WTC11 (cell line): ENCODE data around the gene ITK.

Source experiments
- ATF3 ChIP-seq: sonication (generic); formaldehyde crosslinking; conservative IDR thresholded peaks from 2 replicates; pipeline ENCODE4 v1.8.1; 2022; ENCODE audit warnings: mild to moderate bottlenecking, missing genetic modification reagents
- CDX4 ChIP-seq: fragments of 250-450 bp; sonication (Bioruptor Pico); IDR thresholded peaks from 2 replicates; pipeline ENCODE4 v1.9.0; 2021; ENCODE audit warnings: moderate library complexity, mild to moderate bottlenecking, inconsistent platforms, borderline replicate concordance
- HMGA2 ChIP-seq: fragments of 250-450 bp; sonication (Bioruptor Pico); IDR thresholded peaks from 2 replicates; pipeline ENCODE4 v1.4.0; 2021; ENCODE audit warnings: mild to moderate bottlenecking, moderate library complexity
- MXD4 ChIP-seq: fragments of 250-450 bp; sonication (Bioruptor Pico); IDR thresholded peaks from 2 replicates; pipeline ENCODE4 v1.8.0; 2021; ENCODE audit warnings: mild to moderate bottlenecking, moderate library complexity, borderline replicate concordance
- NR1H2 ChIP-seq: sonication (generic); formaldehyde crosslinking; IDR thresholded peaks from 2 replicates; pipeline ENCODE4 v1.9.0; 2021; ENCODE audit warnings: mild to moderate bottlenecking, moderate library complexity, missing genetic modification reagents
- RORB ChIP-seq: fragments of 250-450 bp; sonication (Bioruptor Pico); IDR thresholded peaks from 2 replicates; pipeline ENCODE4 v1.9.0; 2021; ENCODE audit warnings: mild to moderate bottlenecking
- USF2 ChIP-seq: sonication (generic); formaldehyde crosslinking; IDR thresholded peaks from 2 replicates; pipeline ENCODE4 v1.8.1; 2023; ENCODE audit warnings: mild to moderate bottlenecking, missing genetic modification reagents, moderate library complexity
- ZNF121 ChIP-seq: sonication (generic); formaldehyde crosslinking; IDR thresholded peaks from 2 replicates; pipeline ENCODE4 v1.8.0; 2023; ENCODE audit warnings: missing genetic modification reagents
- ZNF317 ChIP-seq: sonication (generic); formaldehyde crosslinking; IDR thresholded peaks from 2 replicates; pipeline ENCODE4 v1.8.1; 2023; ENCODE audit warnings: low read depth, mild to moderate bottlenecking, moderate library complexity, missing genetic modification reagents, borderline replicate concordance
- ZNF396 ChIP-seq: fragments of 250-450 bp; sonication (Bioruptor Pico); IDR thresholded peaks from 2 replicates; pipeline ENCODE4 v1.8.0; 2021; ENCODE audit warnings: mild to moderate bottlenecking, moderate library complexity, borderline replicate concordance
- TF ChIP-seq, protein P1 (sequence below): fragments of 200-600 bp; IDR thresholded peaks from 2 replicates; pipeline ENCODE4 v1.8.0; 2022; ENCODE audit warnings: antibody characterized with exemption

DNA sequence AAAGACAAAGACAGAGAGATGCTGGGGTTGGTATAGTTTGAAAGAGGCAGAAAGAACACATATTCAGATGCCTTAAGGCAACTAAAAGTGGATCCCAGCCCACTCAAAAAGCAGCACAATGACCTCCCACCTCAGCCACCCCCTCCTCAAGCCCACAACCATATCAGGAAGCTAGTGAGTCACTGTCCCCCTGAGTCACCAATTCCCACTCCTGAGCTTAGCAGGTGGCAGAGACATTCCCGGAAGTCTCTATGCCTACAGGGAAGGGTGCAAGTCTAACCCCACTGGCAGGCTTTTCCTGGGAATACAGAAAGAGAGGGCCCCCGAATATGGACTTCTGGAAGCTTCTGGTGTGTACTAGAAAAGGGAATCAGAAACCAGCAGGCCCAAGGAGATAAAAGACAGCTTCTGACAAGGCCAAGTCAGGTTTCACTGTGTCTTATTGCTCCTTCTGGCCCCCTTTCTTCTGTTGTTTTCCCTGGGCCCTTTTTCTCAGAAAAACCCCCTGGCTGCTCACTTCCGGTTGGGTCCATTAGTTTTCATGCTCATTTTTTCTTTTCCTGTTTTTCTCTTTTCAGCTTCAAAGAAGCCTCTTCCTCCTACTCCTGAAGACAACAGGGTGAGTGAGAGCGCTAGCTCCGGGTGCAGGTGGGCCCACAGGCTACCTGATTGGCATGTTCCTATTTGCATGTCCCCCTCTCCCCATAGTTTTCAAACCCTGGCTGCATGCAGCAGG lies 36.8 kb downstream of the ITK start:
- TF ChIP-seq ATF3 (CRISPR knock-in tag) (no peak), HMGA2 (no peak), ZNF121 (CRISPR knock-in tag) (no peak), USF2 (CRISPR knock-in tag) (no peak), NR1H2 (no peak), RORB (CRISPR knock-in tag) (no peak), MXD4 (no peak), ZNF317 (CRISPR knock-in tag) (no peak), CDX4 (CRISPR knock-in tag) (no peak), ZNF396 (CRISPR knock-in tag) (no peak)
- TF ChIP-seq, protein P1, sequence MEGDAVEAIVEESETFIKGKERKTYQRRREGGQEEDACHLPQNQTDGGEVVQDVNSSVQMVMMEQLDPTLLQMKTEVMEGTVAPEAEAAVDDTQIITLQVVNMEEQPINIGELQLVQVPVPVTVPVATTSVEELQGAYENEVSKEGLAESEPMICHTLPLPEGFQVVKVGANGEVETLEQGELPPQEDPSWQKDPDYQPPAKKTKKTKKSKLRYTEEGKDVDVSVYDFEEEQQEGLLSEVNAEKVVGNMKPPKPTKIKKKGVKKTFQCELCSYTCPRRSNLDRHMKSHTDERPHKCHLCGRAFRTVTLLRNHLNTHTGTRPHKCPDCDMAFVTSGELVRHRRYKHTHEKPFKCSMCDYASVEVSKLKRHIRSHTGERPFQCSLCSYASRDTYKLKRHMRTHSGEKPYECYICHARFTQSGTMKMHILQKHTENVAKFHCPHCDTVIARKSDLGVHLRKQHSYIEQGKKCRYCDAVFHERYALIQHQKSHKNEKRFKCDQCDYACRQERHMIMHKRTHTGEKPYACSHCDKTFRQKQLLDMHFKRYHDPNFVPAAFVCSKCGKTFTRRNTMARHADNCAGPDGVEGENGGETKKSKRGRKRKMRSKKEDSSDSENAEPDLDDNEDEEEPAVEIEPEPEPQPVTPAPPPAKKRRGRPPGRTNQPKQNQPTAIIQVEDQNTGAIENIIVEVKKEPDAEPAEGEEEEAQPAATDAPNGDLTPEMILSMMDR, result no peak
